Fibroblast of skin of right quadriceps (primary cell): ENCODE results near the gene PRSS48.
"Not testable (repeated sequence)": the region's sequence is repeated elsewhere in the genome, so short reads cannot be mapped to it uniquely, and the experiment has no call there.

Experiments
- DNase-seq: peaks from one replicate; pipeline ENCODE4 v3.0.0-alpha.2; 2013

PRSS48 gene

GRCh38 chr4:151266497-151266896, 10.5 kb upstream of the PRSS48 start:
- no peak for DNase-seq

GRCh38 chr4:151267104-151267503, 9.9 kb upstream of the PRSS48 start:
- DNase-seq: no peak

GRCh38 chr4:151267822-151268535, 9.0 kb upstream of the PRSS48 start:
- no peak for DNase-seq

- not testable (repeated sequence) for DNase-seq
Observed at GRCh38 chr4:151268905-151269304, 8.1 kb upstream of the PRSS48 start.

GRCh38 chr4:151284534-151285245, 7.7 kb downstream of the PRSS48 start:
- DNase-seq: no peak

GRCh38 chr4:151287409-151287808, 10.4 kb downstream of the PRSS48 start:
- peak; percentile 9 for DNase-seq

- DNase-seq: peak; percentile 54
Observed at GRCh38 chr4:151291485-151291884, 14.5 kb downstream of the PRSS48 start.

- no peak for DNase-seq
Observed at GRCh38 chr4:151292038-151292437, 15.1 kb downstream of the PRSS48 start.

- DNase-seq: no peak
Observed at GRCh38 chr4:151294833-151295496, 18.0 kb downstream of the PRSS48 start.

- no peak for DNase-seq
Observed at GRCh38 chr4:151296227-151296626, 19.3 kb downstream of the PRSS48 start.

GRCh38 chr4:151297170-151297569, 20.2 kb downstream of the PRSS48 start:
- no peak for DNase-seq

- peak; percentile 46 for DNase-seq
Observed at GRCh38 chr4:151302432-151302831, 25.5 kb downstream of the PRSS48 start.

- DNase-seq: no peak
Observed at GRCh38 chr4:151304226-151304625, 27.3 kb downstream of the PRSS48 start.

GRCh38 chr4:151304755-151305154, 27.8 kb downstream of the PRSS48 start:
- DNase-seq: no peak

- DNase-seq: no peak
Observed at GRCh38 chr4:151310124-151310728, 33.3 kb downstream of the PRSS48 start.

- no peak for DNase-seq
Observed at GRCh38 chr4:151313306-151314009, 36.5 kb downstream of the PRSS48 start.

- DNase-seq: no peak
Observed at GRCh38 chr4:151314010-151314355, 37.0 kb downstream of the PRSS48 start.

GRCh38 chr4:151314479-151314878, 37.5 kb downstream of the PRSS48 start:
- DNase-seq: no peak

- DNase-seq: peak; percentile 30
Observed at GRCh38 chr4:151315212-151315886, 38.4 kb downstream of the PRSS48 start.

GRCh38 chr4:151316645-151317044, 39.7 kb downstream of the PRSS48 start:
- no peak for DNase-seq

GRCh38 chr4:151318307-151319006, 41.5 kb downstream of the PRSS48 start:
- no peak for DNase-seq

- DNase-seq: no peak
Observed at GRCh38 chr4:151319490-151319889, 42.5 kb downstream of the PRSS48 start.
